Ovary (tissue), 9 donors: ENCODE data around the gene SULT2B1. TPM values are rescaled to one million over a fixed set of nuclear protein-coding genes. Genes with fewer than 3 reads are reported as not detected.

Experiments
- DNase-seq, 5 donors: peaks; one replicate each; pipeline ENCODE4 v3.0.0-alpha.2; 2019 to 2020
- H3K27ac ChIP-seq, 2 donors: fragments of 200-600 bp; one replicate each; pipeline versions ENCODE4 v1.5.1 to v1.8.0; 2019 to 2022
- H3K27me3 ChIP-seq: fragments of 200-600 bp; one replicate; pipeline ENCODE4 v1.8.0; 2022
- H3K36me3 ChIP-seq: fragments of 200-600 bp; sonication (generic); one replicate; pipeline ENCODE4 v1.5.1; 2019
- H3K4me1 ChIP-seq: one replicate; pipeline ENCODE4 v1.8.1; 2013; ENCODE audit warnings: mild to moderate bottlenecking, moderate library complexity; ENCODE audit not compliant: insufficient read depth
- H3K4me3 ChIP-seq: fragments of 200-600 bp; sonication (generic); one replicate; pipeline ENCODE4 v1.5.1; 2017
- H3K9me3 ChIP-seq, 2 donors: fragments of 200-600 bp in 1 of 2; sonication (generic) in 1 of 2; one replicate each; pipeline versions ENCODE4 v1.5.1 to v1.8.1; 2013 to 2019; ENCODE audit warnings: mild to moderate bottlenecking in 1 of 2, moderate library complexity in 1 of 2
- CTCF ChIP-seq, 3 donors: fragments of 450-650 bp in 2 of 3; fragments of 200-600 bp in 1 of 3; IDR thresholded peaks; one replicate each; pipeline versions ENCODE4 v1.5.1 to v1.8.0; 2016 to 2022; ENCODE audit warnings: antibody characterized with exemption in 3 of 3, mild to moderate bottlenecking in 1 of 3
- EP300 ChIP-seq: sonication (generic); formaldehyde crosslinking; IDR thresholded peaks from one replicate; pipeline ENCODE4 v1.6.1; 2017; ENCODE audit warnings: antibody characterized with exemption
- POLR2A ChIP-seq: fragments of 450-650 bp; IDR thresholded peaks from one replicate; pipeline ENCODE4 v1.6.1; 2017; ENCODE audit warnings: antibody characterized with exemption, mild to moderate bottlenecking, moderate library complexity
- WGBS, 3 donors: extraction: QIAGEN DNeasy Blood & Tissue Kit in 1 of 3; methylation state at CpG; one replicate each; pipeline versions ENCODE4 v1.1.5 to v1.1.7; 2013 to 2017; 5-methylcytosine and 5-hydroxymethylcytosine counted together
- intact Hi-C, 4 donors: fragments of 100-400 bp; cut with DNase I; formaldehyde crosslinking; loops; one replicate each; pipeline versions ENCODE4 v1.11.0 to v1.15.1; 2022 to 2023
- polyA plus RNA-seq, 2 donors: library from polyadenylated mRNA; stranded (reverse); fragments of 200-250 nt in 1 of 2; fragments of 350-450 nt in 1 of 2; fragmentation: Illumina TruSeq in 1 of 2; extraction: RNeasy Lipid Tissue Mini Kit (QIAGEN cat#74804) in 1 of 2; gene quantifications; one replicate each; pipeline ENCODE4 v1.2.3, GENCODE V29; 2013 to 2014
- total RNA-seq, 7 donors: library from RNA; depleted of rRNA in 2 of 7; stranded (reverse); fragments of >200 nt in 2 of 7; fragmentation: NEBNext Ultra II Directional in 3 of 7; extraction: Animal tissue kit (Norgen Biotek cat#: 25700) in 3 of 7; gene quantifications; one replicate each; pipeline versions ENCODE4 v1.1.0 to v1.2.4, GENCODE V29; 2016 to 2023
- donor health status: DM: no; HTN: no; CAD: no; lungs with moderate emphysema.
- donor health status: DM: no; HTN: no; CAD: no.
- donor health status: Bipolar disorder and iron deficiency.
- donor health status: DM: yes; HTN: yes; CAD: no.
- donor health status: DM: no; HTN: no; CAD: no.
- donor health status: DM: yes; HTN: yes; CAD: no.

Gene SULT2B1
- total and polyA plus RNA-seq, 9 donors: 0.10 to 0.20 TPM; not detected in 7

- Histone ChIP-seq H3K4me1 (no peaks in the 10 kb centered on the region), H3K27me3 (no peaks in the 10 kb centered on the region), H3K36me3 (no peaks in the 10 kb centered on the region), H3K9me3 (no peaks in the 10 kb centered on the region), H3K27ac (no peak overlapping the region), H3K4me3 (no peak overlapping the region)
- no peak for TF ChIP-seq CTCF (IDR thresholded peaks at IDR 0.05)
- TF ChIP-seq EP300: no peak
- WGBS, 3 donors: 81 to 93% (median 90%) methylated on average over 1 of the region's 1 CpG
- DNase-seq: no peak
- intact Hi-C loops: no loop called here
These were observed 3.6 kb upstream of the SULT2B1 start for GRCh38 chr19:48548253-48548911.

GRCh38 chr19:48549380-48549779 lies 2.6 kb upstream of the SULT2B1 start:
- Histone ChIP-seq H3K4me1 (peaks cover 2% of the 10 kb centered on the region), H3K4me3 (no peak overlapping the region), H3K9me3 (no peaks in the 10 kb centered on the region), H3K36me3 (no peaks in the 10 kb centered on the region), H3K27me3 (no peaks in the 10 kb centered on the region), H3K27ac (no peak overlapping the region)
- WGBS, 3 donors: 66 to 73% (median 66%) methylated on average over 5 of the region's 5 CpGs
- no peak for DNase-seq
- intact Hi-C loops: no loop called here
- TF ChIP-seq CTCF (IDR thresholded peaks at IDR 0.05) (no peak), POLR2A (no peak), EP300 (no peak)

- no peak for DNase-seq
- intact Hi-C loops: no loop called here
- no peak overlapping the region for H3K27ac ChIP-seq
- H3K36me3 ChIP-seq: no peaks in the 10 kb centered on the region
- no peaks in the 10 kb centered on the region for H3K27me3 ChIP-seq
- no peak overlapping the region for H3K4me3 ChIP-seq
- peaks cover 2% of the 10 kb centered on the region for H3K4me1 ChIP-seq
- TF ChIP-seq EP300 (no peak), POLR2A (no peak), CTCF (IDR thresholded peaks at IDR 0.05) (no peak)
- H3K9me3 ChIP-seq: no peaks in the 10 kb centered on the region
- 72 to 82% (median 75%) methylated on average over 18 to 19 of the region's 19 CpGs for WGBS, 3 donors
These were observed 692 bp downstream of the SULT2B1 start for GRCh38 chr19:48552406-48553322.

- Histone ChIP-seq H3K4me1 (peaks cover 2% of the 10 kb centered on the region), H3K36me3 (no peaks in the 10 kb centered on the region), H3K9me3 (no peaks in the 10 kb centered on the region), H3K4me3 (no peak overlapping the region), H3K27ac (no peak overlapping the region), H3K27me3 (no peaks in the 10 kb centered on the region)
- intact Hi-C loops: no loop called here
- DNase-seq: no peak
- WGBS, 3 donors: 8 to 15% (median 11%) methylated on average over 18 of the region's 18 CpGs
- TF ChIP-seq CTCF (IDR thresholded peaks at IDR 0.05): no peak
- TF ChIP-seq EP300: no peak
- TF ChIP-seq POLR2A: no peak
These were observed 1.9 kb downstream of the SULT2B1 start for GRCh38 chr19:48553676-48554384.
